ENCODE measurements around the gene TICRR.

TICRR gene

GRCh38 chr15:89671687-89672086, 96.4 kb downstream of the TICRR start:
- Mint-ChIP-seq H3K4me3 (no peak overlapping the region), H3K27me3 (peaks cover 5% of the 10 kb centered on the region), H3K27ac (no peak overlapping the region), H3K36me3 (ENCODE audit: low read depth) (no peaks in the 10 kb centered on the region), H3K9me3 (no peaks in the 10 kb centered on the region), H3K4me1 (ENCODE audit: low read depth) (no peaks in the 10 kb centered on the region)
- intact Hi-C loops (cut with micrococcal nuclease): no loop called here

GRCh38 chr15:89672221-89673164, 97.2 kb downstream of the TICRR start:
- H3K4me1 Mint-ChIP-seq (ENCODE audit: low read depth): no peaks in the 10 kb centered on the region
- H3K9me3 Mint-ChIP-seq: no peaks in the 10 kb centered on the region
- H3K36me3 Mint-ChIP-seq (ENCODE audit: low read depth): no peaks in the 10 kb centered on the region
- intact Hi-C loops (cut with micrococcal nuclease): no loop called here
- H3K27ac Mint-ChIP-seq: no peak overlapping the region
- H3K4me3 Mint-ChIP-seq: no peak overlapping the region
- H3K27me3 Mint-ChIP-seq: peaks cover 4% of the 10 kb centered on the region

DNA sequence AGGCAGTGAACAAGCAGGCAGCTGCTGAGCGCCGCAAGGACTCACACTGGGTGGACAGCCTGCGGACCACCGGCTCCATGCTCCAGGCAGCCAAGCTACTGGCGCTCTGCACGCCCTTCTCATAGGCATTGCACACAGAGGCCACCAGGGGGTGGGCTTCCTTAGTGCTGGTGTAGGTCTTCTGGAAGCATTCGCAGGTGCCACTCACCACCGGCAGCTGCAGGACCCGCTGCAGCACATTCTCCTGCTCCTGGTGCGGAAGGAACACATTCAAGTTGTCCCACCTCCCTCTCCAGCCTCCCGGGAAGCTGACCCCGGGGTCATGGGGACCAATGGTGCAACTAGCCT, 97.9 kb downstream of the TICRR start:
- intact Hi-C loops (cut with micrococcal nuclease): no loop called here
- Mint-ChIP-seq H3K27ac (no peak overlapping the region), H3K27me3 (peaks cover 2% of the 10 kb centered on the region), H3K36me3 (ENCODE audit: low read depth) (no peaks in the 10 kb centered on the region), H3K9me3 (no peaks in the 10 kb centered on the region), H3K4me1 (ENCODE audit: low read depth) (no peaks in the 10 kb centered on the region), H3K4me3 (no peak overlapping the region)

DNA sequence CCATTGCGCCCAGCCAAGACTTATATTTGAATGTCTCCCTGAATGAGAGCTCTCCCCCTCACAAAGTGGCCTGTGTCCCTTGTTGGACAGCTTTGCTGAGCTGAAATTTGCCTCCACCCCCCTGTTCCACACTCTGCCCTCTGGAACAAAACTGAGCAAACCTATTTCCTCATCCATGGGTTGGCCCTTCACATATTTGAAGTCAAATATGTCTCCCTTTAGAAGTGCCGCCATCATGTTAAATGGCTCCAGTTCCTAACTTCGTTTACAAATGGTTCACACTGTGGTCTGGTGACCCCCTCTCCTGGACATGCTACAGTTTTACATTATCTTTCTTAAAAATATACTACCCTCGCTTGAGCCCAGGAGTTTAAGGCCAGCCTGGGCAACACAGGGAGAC, 99.3 kb downstream of the TICRR start:
- Mint-ChIP-seq H3K27ac (no peak overlapping the region), H3K27me3 (peaks cover 3% of the 10 kb centered on the region), H3K36me3 (ENCODE audit: low read depth) (no peaks in the 10 kb centered on the region), H3K4me1 (ENCODE audit: low read depth) (no peaks in the 10 kb centered on the region), H3K4me3 (no peak overlapping the region), H3K9me3 (no peaks in the 10 kb centered on the region)
- intact Hi-C loops (cut with micrococcal nuclease): no loop called here

- Mint-ChIP-seq H3K27ac (no peak overlapping the region), H3K4me1 (ENCODE audit: low read depth) (no peaks in the 10 kb centered on the region), H3K36me3 (ENCODE audit: low read depth) (no peaks in the 10 kb centered on the region), H3K4me3 (no peak overlapping the region), H3K27me3 (peaks cover 3% of the 10 kb centered on the region), H3K9me3 (no peaks in the 10 kb centered on the region)
- intact Hi-C loops (cut with micrococcal nuclease): no loop called here
Measured at GRCh38 chr15:89675606-89676005, 100.3 kb downstream of the TICRR start.

DNA sequence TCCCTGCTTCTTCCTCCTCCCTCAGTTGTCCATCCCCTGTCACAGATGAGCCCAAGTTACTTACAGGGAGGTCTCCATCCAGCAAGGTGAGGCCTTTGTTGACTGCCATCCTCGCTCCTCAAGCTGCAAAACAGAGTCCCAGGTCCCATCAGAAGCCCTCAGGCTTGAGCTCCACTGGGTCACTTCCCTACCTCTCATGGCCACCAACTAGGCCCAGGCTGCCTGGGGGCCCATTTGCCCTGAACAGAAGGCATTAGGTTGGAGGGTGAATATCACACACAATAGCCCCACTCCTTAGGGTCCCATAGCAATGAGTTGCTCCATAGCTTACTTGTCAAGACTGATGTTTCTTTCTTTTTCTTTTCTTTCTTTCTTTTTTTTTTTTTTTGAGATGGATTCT, 102.1 kb downstream of the TICRR start:
- H3K4me3 Mint-ChIP-seq: no peak overlapping the region
- intact Hi-C loops (cut with micrococcal nuclease): no loop called here
- no peaks in the 10 kb centered on the region for H3K9me3 Mint-ChIP-seq
- peaks cover 3% of the 10 kb centered on the region for H3K27me3 Mint-ChIP-seq
- H3K36me3 Mint-ChIP-seq (ENCODE audit: low read depth): no peaks in the 10 kb centered on the region
- no peaks in the 10 kb centered on the region for H3K4me1 Mint-ChIP-seq (ENCODE audit: low read depth)
- no peak overlapping the region for H3K27ac Mint-ChIP-seq

All from dendritic cell treated with granulocyte-macrophage colony-stimulating factor and Interleukin-4, amounts not matched to agents 40 ng/mL and 50 ng/mL, for 4 days (primary cell).